NCI-H460 (cell line): ENCODE measurements around the gene CCDC127. TPM values are rescaled to one million over a fixed set of nuclear protein-coding genes. Genes with fewer than 3 reads are reported as not detected.

Experiments
- DNase-seq: peaks from one replicate; pipeline ENCODE4 v3.0.0-alpha.2; 2016; ENCODE audit warnings: low read depth; ENCODE audit errors: extremely low read depth
- total RNA-seq: library from RNA; depleted of rRNA; stranded (reverse); fragments of >200 nt; shearing (Covaris generic); gene quantifications from 2 replicates; pipeline ENCODE4 v1.2.3, GENCODE V29; 2014

The CCDC127 gene
- total RNA-seq, 1 experiment from 2014 or later: 4.4 TPM

DNA sequence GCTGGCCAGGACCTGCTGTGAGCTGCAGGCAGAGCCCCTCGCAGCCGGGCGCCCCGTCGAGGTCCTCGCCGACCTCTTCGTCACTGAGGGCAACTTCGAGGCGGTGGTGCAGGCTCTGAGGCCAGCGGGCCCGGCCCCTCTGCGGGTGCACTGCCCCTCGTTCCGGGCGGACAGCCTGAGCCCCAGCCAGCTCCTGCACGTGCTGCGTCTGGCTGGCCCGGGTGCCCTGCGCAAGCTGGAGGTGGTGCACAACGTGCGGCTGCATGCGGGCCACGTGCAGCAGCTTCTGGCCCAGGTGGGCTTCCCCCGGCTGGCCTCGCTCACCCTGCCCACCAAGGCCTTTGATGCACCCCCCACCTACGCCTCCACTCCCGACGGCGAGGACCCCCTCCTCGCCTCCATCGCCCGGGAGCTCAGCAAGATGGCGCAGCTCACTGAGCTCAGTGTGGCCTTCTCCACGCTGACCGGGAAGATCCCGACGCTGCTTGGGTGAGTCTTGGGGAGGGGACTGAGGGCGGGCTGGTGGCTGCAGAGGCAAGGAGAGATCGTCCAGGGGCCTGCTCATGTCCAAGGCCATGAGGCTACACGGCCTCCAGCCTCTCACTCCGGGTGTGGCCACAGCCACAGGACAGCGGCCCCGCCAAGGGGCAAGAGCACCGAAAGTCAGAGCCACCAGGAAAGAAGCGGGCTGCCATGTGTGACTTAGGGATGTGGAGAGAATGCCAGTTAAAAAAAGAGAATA lies 25.8 kb downstream of the CCDC127 start:
- DNase-seq: no peak

GRCh38 chr5:191036-191948 lies 26.7 kb downstream of the CCDC127 start, which contains the start of gene LRRC14B:
Gene LRRC14B, plus strand, starts transcription at chr5:191495. Its CDS starts 44 bp downstream, at chr5:191539.
- DNase-seq: no peak

DNA sequence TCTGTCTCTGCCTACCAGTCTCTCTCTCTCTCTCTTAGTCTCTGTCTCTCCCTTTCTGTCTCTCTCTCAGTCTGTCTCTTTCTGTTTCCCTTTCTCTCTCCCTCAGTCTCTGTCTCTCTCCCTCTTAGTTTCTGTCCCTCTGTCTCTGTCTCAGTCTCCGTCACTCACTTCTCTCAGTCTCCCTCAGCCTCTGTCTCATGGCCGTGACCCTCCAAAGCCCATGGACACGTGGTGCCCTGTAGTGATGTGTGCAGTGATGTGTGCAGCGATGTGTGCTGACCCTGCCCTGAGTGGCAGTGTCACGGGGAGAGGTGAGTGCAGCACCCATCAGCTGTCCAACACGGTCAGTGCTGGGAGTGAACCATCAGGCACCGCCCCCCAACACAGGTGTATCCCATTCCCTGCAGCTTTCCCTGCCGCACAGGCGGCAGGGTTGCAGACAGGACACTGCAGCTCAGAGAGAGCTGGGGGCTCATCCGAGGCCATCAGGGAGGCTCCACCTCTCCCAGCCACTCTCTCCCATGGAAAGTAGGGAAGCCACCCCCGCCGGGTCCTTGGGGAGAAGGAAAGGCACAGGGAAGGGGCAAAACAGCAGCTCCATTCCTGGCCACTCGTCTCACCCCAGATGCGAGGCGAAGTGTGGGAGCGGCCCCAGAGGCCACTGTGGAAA lies 27.5 kb downstream of the CCDC127 start:
- no peak for DNase-seq

- DNase-seq: no peak
Observed at GRCh38 chr5:189976-190365, 28.0 kb downstream of the CCDC127 start.

DNA sequence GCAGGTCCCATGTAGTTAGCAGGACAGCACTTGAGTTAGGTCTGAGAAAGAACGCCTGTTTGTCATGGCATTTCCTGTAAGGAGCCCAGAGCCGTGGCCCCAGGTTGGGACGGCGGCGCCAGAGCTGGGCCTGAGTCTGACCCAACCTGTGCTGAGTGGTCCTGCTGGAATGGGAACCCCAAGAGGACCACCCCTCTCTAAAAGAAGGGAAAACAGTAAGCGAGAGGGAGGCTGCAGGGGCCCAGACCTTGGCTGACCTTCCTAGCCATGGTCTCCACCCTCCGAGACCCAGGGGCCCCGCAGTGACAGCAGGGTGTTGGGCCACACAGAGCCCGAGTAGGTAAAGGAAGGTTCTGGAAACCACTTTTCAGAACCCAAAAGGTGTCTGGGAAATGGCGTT lies 28.5 kb downstream of the CCDC127 start:
- no peak for DNase-seq

DNA sequence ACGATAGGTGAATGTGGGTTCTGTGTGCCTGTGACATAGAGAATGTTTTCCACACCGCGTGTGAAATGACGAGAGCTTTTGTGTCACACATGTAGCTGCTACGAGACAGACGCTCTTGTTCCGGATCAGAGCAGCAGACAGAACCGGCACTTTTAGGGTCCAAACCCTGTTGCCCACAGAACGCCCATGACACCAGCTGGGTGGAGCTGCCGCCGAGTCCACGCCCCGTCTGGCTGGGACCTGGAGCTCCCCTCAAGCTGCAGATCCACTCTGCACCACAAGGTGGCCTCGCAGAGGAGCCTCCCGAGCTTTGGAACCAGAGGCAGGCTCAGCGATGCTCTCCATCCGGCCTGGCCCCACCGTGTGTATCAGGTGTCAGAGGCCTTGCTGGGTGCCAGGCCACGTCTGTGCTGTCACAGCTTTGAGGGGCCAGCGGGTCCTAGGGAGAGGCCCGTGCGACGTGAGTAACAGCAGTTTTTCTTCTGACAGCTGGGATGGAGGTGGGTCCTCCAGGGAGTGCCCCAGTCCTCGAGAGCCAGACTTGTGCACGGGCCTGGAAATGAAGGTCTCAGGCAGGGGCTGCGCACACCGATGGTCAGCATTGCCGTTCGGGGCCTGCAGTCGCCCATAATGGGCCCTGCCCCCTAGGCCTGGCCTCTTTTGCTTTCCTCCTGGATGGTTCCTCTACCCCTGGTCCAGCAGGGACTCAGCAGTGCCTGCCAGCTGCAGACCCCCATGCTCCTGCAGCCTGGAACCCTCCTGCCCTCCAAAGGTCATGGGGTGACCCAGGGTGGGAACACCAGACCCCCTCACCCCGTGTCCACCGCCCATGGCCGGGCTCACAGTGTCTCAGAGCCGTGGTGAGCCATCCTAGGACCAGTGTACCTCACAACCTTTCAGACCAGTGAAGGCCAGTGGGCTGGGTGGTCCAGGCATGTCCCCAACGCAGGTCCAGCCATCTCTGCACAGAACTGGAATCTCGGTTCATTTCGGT lies 29.2 kb downstream of the CCDC127 start:
- DNase-seq: peak; percentile 87

DNA sequence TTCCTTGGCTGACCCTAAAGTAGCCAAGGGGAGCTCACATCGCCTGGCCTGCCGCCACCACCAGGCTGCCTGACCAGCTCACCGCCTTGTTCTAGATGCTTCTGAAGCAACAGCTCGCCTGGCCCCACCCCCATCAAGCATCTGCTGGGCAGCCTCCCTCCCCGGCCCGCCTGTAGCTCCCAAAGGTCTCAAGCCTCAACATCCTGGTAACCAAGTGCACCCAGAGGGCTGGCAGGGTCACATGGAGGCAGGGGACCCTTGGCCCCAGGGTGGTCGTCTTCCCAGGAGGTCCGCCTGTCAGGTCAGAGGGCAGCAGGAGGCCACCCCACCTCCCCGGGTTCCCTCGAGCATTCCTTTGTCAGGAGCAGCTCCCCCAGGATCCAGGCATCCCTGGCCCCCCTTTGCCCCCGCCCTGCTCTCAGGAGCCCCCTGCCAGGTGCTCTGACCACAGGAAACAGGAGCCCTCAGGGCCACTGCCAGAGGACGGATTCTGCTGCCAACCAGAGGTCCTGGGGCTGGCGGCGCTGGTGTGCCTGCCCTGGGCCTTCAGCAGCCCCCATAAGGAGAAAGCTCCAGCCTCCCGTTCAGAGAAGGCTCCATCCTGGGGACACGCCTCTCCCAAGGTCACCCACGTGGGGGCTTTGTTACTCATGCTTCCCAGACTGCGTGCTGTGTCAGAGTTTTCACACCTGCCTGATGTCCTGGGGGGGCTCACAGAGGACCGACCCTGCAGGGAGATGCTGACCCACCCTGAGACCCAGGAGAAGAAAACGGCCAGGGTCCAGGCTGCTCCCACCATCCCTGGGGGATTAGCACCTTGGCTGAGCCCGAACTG lies 30.1 kb downstream of the CCDC127 start:
- DNase-seq: no peak

- DNase-seq: no peak
Observed at GRCh38 chr5:187042-187431, 30.9 kb downstream of the CCDC127 start.

GRCh38 chr5:186091-187041 lies 31.6 kb downstream of the CCDC127 start:
- DNase-seq: no peak

DNA sequence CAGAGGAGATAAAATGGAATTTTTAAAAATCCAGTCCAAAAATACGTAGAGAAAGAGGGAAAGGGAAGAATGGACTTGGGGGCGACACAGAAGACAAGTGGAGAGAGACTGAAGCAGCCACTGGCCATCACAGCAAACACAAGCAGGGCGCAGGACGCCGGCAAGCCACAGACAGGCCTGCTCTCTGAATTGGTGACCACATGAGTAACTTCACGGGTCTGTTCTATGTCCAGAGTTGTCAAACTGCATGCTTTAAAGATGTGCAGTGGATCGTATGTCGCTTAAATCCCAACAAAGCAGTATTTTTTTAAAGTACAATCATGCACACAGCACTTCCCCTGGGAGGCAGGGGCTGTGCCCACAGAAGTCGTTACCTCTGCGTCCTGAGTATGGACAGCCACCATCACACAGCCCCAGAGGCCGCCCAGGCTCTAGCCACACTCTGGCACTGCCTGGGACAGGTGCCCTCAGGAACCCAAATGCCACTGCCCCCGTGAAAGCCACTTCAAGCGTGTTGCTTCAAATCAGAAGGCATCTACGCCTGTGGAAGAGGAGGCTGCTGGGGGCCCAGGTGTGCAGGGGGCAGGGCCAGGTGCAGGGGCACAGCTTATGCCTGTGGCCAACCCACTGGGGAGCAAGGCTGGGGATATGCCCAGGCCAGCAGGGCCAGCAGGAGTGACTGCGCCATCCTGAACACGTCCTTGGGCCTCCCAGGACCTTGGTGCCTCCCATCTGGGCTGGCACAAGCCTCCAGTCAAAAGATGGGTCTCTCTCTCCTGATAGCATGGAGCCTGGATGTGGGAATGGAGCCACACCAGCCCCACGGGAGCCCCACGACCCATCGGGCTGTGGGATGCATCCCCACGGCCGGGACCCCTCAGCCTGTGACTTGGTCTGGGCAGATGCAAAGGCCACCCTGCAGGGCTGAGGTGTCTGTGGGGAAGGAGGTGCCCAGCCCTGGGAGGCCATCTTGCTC lies 32.6 kb downstream of the CCDC127 start:
- DNase-seq: no peak

DNA sequence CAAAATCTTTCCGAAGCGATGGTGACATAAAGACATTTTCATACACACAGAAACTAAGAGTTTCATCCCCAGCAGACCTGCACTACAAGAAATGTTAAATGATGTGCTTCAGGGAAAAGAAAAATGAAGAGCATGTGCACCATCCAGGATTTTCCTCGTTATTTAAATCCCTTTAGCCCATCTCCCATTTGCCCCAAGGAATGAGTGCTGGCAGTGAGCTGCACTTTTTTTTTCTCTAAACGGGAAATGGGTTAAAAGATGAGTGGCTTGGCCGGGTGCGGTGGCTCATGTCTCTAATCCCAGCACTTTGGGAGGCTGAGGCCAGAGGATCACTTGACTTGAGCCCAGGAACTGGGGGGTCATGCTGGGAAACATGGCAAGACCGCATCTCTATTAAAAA lies 33.5 kb downstream of the CCDC127 start:
- DNase-seq: no peak

GRCh38 chr5:182126-182525 lies 35.8 kb downstream of the CCDC127 start:
- no peak for DNase-seq

- DNase-seq: no peak
Observed at GRCh38 chr5:181566-181965, 36.4 kb downstream of the CCDC127 start.

- no peak for DNase-seq
Observed at GRCh38 chr5:181160-181559, 36.8 kb downstream of the CCDC127 start.

DNA sequence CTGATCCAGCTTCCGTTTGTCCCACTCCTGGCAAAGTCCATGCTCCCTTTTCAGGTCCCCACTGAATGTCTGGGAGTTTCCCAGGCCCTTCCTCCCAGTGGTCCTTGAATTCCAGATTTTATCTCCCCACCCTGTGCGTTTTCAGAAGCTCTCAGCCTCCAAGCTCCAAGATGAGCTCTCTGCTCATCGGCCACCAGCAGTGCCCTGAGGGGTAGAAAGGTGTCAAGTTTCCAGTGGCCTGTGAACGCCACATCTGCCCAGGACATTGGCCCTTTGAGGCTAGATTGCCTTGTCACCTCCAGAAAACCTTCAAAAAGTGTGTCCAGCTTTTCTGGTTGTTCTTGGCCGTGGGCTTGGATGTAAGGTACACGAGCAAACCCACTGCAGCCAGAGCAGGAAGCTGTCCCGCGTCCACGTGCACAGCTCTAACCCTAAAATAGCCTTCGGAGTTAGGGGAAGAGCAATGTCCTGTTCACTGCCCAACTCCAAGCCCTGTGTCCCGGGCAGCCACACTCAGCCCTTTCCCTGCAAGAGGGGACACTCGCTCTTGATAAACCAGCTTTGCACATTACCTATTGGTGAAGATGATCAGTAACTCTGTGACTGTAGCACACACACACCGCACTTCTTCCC lies 37.6 kb downstream of the CCDC127 start:
- DNase-seq: no peak

DNA sequence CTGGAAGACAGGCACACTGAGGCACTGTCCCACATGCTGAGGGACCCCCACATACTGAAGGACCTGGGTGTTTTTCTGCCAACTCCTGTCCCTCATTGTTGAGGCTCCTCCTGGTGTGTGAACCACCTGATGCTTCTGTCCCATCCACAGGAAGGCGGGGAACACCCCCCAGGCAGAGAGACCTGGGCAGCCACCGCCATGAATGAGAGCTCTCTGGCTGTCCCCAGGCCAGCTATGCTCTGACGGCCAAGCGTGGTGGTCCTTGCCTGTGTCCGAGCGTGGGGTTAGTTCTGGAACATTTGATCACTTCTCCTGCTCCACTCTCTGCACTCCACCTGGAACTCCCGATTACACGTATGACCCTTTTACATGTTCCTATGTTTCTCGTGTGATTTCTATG lies 38.6 kb downstream of the CCDC127 start:
- no peak for DNase-seq
